H9 (cell line): ENCODE results near the gene CACNA1D. TPM values are rescaled to one million over a fixed set of nuclear protein-coding genes. Genes with fewer than 3 reads are reported as not detected.

Source experiments
- DNase-seq: peaks from one replicate; pipeline ENCODE4 v3.0.0-alpha.2; 2017
- H2AFZ ChIP-seq: one replicate; pipeline ENCODE4 v1.6.1; 2013; ENCODE audit warnings: mild to moderate bottlenecking, low read length, control low read depth, moderate library complexity
- H2AK5ac ChIP-seq: 2 replicates; pipeline ENCODE4 v1.6.1; 2013; ENCODE audit warnings: low read length, control low read depth, mixed read lengths; ENCODE audit not compliant: insufficient read length
- H2BK120ac ChIP-seq: one replicate; pipeline ENCODE4 v1.6.1; 2013; ENCODE audit warnings: low read depth, mild to moderate bottlenecking, low read length, control low read depth, inconsistent platforms; ENCODE audit not compliant: poor library complexity, severe bottlenecking
- H2BK12ac ChIP-seq: 2 replicates; pipeline ENCODE4 v1.6.1; 2013; ENCODE audit warnings: low read length, control low read depth, mixed read lengths, low read depth; ENCODE audit not compliant: insufficient read length
- H2BK15ac ChIP-seq: 2 replicates; pipeline ENCODE4 v1.6.1; 2013; ENCODE audit warnings: low read depth, low read length, control low read depth
- H2BK20ac ChIP-seq: one replicate; pipeline ENCODE4 v1.6.1; 2013; ENCODE audit warnings: low read depth, mild to moderate bottlenecking, low read length, control low read depth, inconsistent platforms; ENCODE audit not compliant: poor library complexity, severe bottlenecking
- H2BK5ac ChIP-seq: 2 replicates; pipeline ENCODE4 v1.6.1; 2013; ENCODE audit warnings: low read length, control low read depth, mixed read lengths; ENCODE audit not compliant: insufficient read length
- H3K14ac ChIP-seq: 2 replicates; pipeline ENCODE4 v1.6.1; 2013; ENCODE audit warnings: low read length, control low read depth; ENCODE audit not compliant: insufficient read depth
- H3K18ac ChIP-seq: 2 replicates; pipeline ENCODE4 v1.6.1; 2013; ENCODE audit warnings: low read depth, mild to moderate bottlenecking, mixed read lengths, low read length, control low read depth; ENCODE audit not compliant: insufficient read length
- H3K23ac ChIP-seq: 2 replicates; pipeline ENCODE4 v1.6.1; 2013; ENCODE audit warnings: low read length, control low read depth, mixed read lengths, low read depth; ENCODE audit not compliant: insufficient read length
- H3K23me2 ChIP-seq: 2 replicates; pipeline ENCODE4 v1.6.1; 2013; ENCODE audit warnings: low read depth, mild to moderate bottlenecking, mixed read lengths, low read length, control low read depth; ENCODE audit not compliant: insufficient read length, poor library complexity, severe bottlenecking
- H3K27ac ChIP-seq: 2 replicates; pipeline ENCODE4 v1.5.1; 2013; ENCODE audit warnings: low read length, control low read depth, mixed read lengths, low read depth; ENCODE audit not compliant: insufficient read length
- H3K27me3 ChIP-seq: 2 replicates; pipeline ENCODE4 v1.6.1; 2013; ENCODE audit warnings: low read length, control low read depth, inconsistent platforms; ENCODE audit not compliant: insufficient read depth
- H3K4ac ChIP-seq: 2 replicates; pipeline ENCODE4 v1.6.1; 2013; ENCODE audit warnings: low read depth, mild to moderate bottlenecking, control low read depth, inconsistent platforms, low read length, moderate library complexity
- H3K4me1 ChIP-seq: 2 replicates; pipeline ENCODE4 v1.6.1; 2013; ENCODE audit warnings: low read length, control low read depth, inconsistent platforms; ENCODE audit not compliant: insufficient read depth
- H3K4me2 ChIP-seq: 2 replicates; pipeline ENCODE4 v1.6.1; 2013; ENCODE audit warnings: low read length, control low read depth, mixed read lengths; ENCODE audit not compliant: insufficient read length, insufficient read depth
- H3K56ac ChIP-seq: 2 replicates; pipeline ENCODE4 v1.6.1; 2013; ENCODE audit warnings: low read depth, mild to moderate bottlenecking, mixed read lengths, low read length, control low read depth; ENCODE audit not compliant: insufficient read length
- H3K79me1 ChIP-seq: 2 replicates; pipeline ENCODE4 v1.6.1; 2013; ENCODE audit warnings: low read depth, mild to moderate bottlenecking, moderate library complexity, low read length, control low read depth, inconsistent platforms; ENCODE audit not compliant: insufficient read depth, poor library complexity, severe bottlenecking
- H3K79me2 ChIP-seq: 2 replicates; pipeline ENCODE4 v1.6.1; 2013; ENCODE audit warnings: low read length, control low read depth, inconsistent platforms; ENCODE audit not compliant: insufficient read depth
- H3K9ac ChIP-seq: 2 replicates; pipeline ENCODE4 v1.6.1; 2013; ENCODE audit warnings: low read length, control low read depth, mixed read lengths; ENCODE audit not compliant: insufficient read length; ENCODE audit errors: extremely low read depth
- H3K9me3 ChIP-seq: one replicate; pipeline ENCODE4 v1.6.1; 2013; ENCODE audit warnings: low read depth, low read length, inconsistent platforms; ENCODE audit not compliant: control insufficient read depth
- H3T11ph ChIP-seq: one replicate; pipeline ENCODE4 v1.6.1; 2013; ENCODE audit warnings: mild to moderate bottlenecking, low read length, control low read depth, inconsistent platforms
- H4K20me1 ChIP-seq: one replicate; pipeline ENCODE4 v1.6.1; 2013; ENCODE audit not compliant: control insufficient read depth, insufficient read length, insufficient read depth
- H4K5ac ChIP-seq: 2 replicates; pipeline ENCODE4 v1.6.1; 2013; ENCODE audit warnings: low read depth, mild to moderate bottlenecking, mixed read lengths, low read length, control low read depth; ENCODE audit not compliant: insufficient read length
- H4K8ac ChIP-seq: replicated peaks from 2 replicates; pipeline ENCODE4 v1.6.1; 2013; ENCODE audit warnings: low read length, control low read depth, mixed read lengths, low read depth; ENCODE audit not compliant: insufficient read length
- H4K91ac ChIP-seq: 2 replicates; pipeline ENCODE4 v1.6.1; 2013; ENCODE audit warnings: low read depth, mild to moderate bottlenecking, moderate library complexity, mixed read lengths, low read length, control low read depth; ENCODE audit not compliant: insufficient read length
- H3K27ac Mint-ChIP-seq, 3 experiments: 2 replicates in 2 of 3; 3 replicates in 1 of 3; pipeline ENCODE4 v1.8.0; 2020 to 2021; ENCODE audit warnings: mixed read lengths in 3 of 3, mild to moderate bottlenecking in 1 of 3, moderate library complexity in 1 of 3
- H3K27me3 Mint-ChIP-seq: 2 replicates; pipeline ENCODE4 v1.8.0; 2021; ENCODE audit warnings: low read depth, mild to moderate bottlenecking, moderate library complexity, mixed read lengths
- H3K36me3 Mint-ChIP-seq, 3 experiments: 2 replicates in 2 of 3; 3 replicates in 1 of 3; pipeline ENCODE4 v1.8.0; 2020 to 2021; ENCODE audit warnings: low read depth in 3 of 3, mixed read lengths in 3 of 3; ENCODE audit not compliant: insufficient read depth in 1 of 3
- H3K4me1 Mint-ChIP-seq, 2 experiments: 2 replicates each; pipeline ENCODE4 v1.8.0; 2020; ENCODE audit warnings: mixed read lengths in 2 of 2
- H3K4me3 Mint-ChIP-seq, 2 experiments: 2 replicates in 1 of 2; 3 replicates in 1 of 2; pipeline ENCODE4 v1.8.0; 2020 to 2021; ENCODE audit warnings: mild to moderate bottlenecking in 2 of 2, mixed read lengths in 2 of 2, moderate library complexity in 1 of 2
- H3K9me3 Mint-ChIP-seq, 2 experiments: 2 replicates in 1 of 2; 3 replicates in 1 of 2; pipeline ENCODE4 v1.8.0; 2020; ENCODE audit warnings: mild to moderate bottlenecking in 2 of 2, mixed read lengths in 2 of 2, moderate library complexity in 1 of 2
- CTCF ChIP-seq: fragments of 200-600 bp; sonication (generic); conservative IDR thresholded peaks from 3 replicates; pipeline ENCODE4 v1.8.0; 2021; ENCODE audit warnings: antibody characterized with exemption, mild to moderate bottlenecking
- WGBS: extraction: QIAGEN DNeasy Blood & Tissue Kit; methylation state at CpG from one replicate; pipeline ENCODE4 v1.1.7; 2013; ENCODE audit warnings: missing lambda C conversion rate, low lambda C conversion rate, mixed read lengths; ENCODE audit not compliant: insufficient read length; ENCODE audit errors: extremely low coverage; 5-methylcytosine and 5-hydroxymethylcytosine counted together
- total RNA-seq: library from RNA; stranded (reverse); gene quantifications from 2 replicates; pipeline ENCODE4 v1.2.1, GENCODE V29; 2021

CACNA1D gene
- total RNA-seq, 1 experiment from 2014 or later: 3.5 TPM

- H3K23me2 ChIP-seq: no peaks in the 10 kb centered on the region
- no peak overlapping the region for H2BK20ac ChIP-seq
- Mint-ChIP-seq H3K4me3 (no peak overlapping the region), H3K27me3 (peaks cover 2% of the 10 kb centered on the region; the same call in 1 of the 2 replicates), H3K27ac (no peak overlapping the region), H3K36me3 (no peaks in the 10 kb centered on the region), H3K4me1 (peaks cover 23 to 25% of the 10 kb centered on the region in 2 experiments), H3K9me3 (no peaks in the 10 kb centered on the region)
- H3K18ac ChIP-seq: no peak overlapping the region
- H4K20me1 ChIP-seq: no peaks in the 10 kb centered on the region
- H3K56ac ChIP-seq: no peak overlapping the region
- H2AFZ ChIP-seq: no peak overlapping the region
- no peak overlapping the region for H3K4ac ChIP-seq
- no peak overlapping the region for H4K91ac ChIP-seq
- no peak overlapping the region for H4K8ac ChIP-seq
- H3K79me2 ChIP-seq: no peaks in the 10 kb centered on the region
- no peak overlapping the region for H2BK120ac ChIP-seq
- DNase-seq: no peak
- H3K4me2 ChIP-seq: no peak overlapping the region
- no peak overlapping the region for H3K14ac ChIP-seq
- H3K79me1 ChIP-seq: no peaks in the 10 kb centered on the region
- H4K5ac ChIP-seq: no peak overlapping the region
- no CpG with 5 or more reads among the region's 6 CpGs for WGBS
- H3K4me1 ChIP-seq: peaks cover 8% of the 10 kb centered on the region; the same call in 1 of the 2 replicates
- no peak for TF ChIP-seq CTCF
- H3T11ph ChIP-seq: no peak overlapping the region
- no peak overlapping the region for H3K27ac ChIP-seq
- no peaks in the 10 kb centered on the region for H3K27me3 ChIP-seq
- no peak overlapping the region for H2BK15ac ChIP-seq
- no peaks in the 10 kb centered on the region for H3K9me3 ChIP-seq
- H2AK5ac ChIP-seq: no peak overlapping the region
- H2BK5ac ChIP-seq: no peak overlapping the region
- H3K9ac ChIP-seq: no peak overlapping the region
- no peak overlapping the region for H2BK12ac ChIP-seq
- H3K23ac ChIP-seq: no peak overlapping the region
Measured at GRCh38 chr3:53533472-53533871, 39.1 kb downstream of the CACNA1D start.
